PFSK-1 (cell line): ENCODE measurements around the gene COQ8B.

Experiments
- FOXP2 ChIP-seq: optimal IDR thresholded peaks from 2 replicates; pipeline ENCODE3; 2011; ENCODE audit warnings: borderline replicate concordance, control low read depth, inconsistent platforms; ENCODE audit not compliant: insufficient read depth; ENCODE audit errors: extremely low read length, extremely low read depth
- POLR2AphosphoS5 ChIP-seq: IDR thresholded peaks from 2 replicates; pipeline ENCODE4 v1.6.1; 2012; ENCODE audit warnings: low read depth, mild to moderate bottlenecking, control low read depth, low read length, moderate library complexity
- REST ChIP-seq, 2 experiments: IDR thresholded peaks; 2 replicates each; pipeline versions ENCODE4 v1.6.1 to v1.8.0; 2011 to 2012; ENCODE audit warnings: low read depth in 2 of 2, low read length in 2 of 2, control low read depth in 1 of 2, inconsistent platforms in 1 of 2, mild to moderate bottlenecking in 1 of 2, moderate library complexity in 1 of 2; ENCODE audit not compliant: insufficient read depth in 1 of 2
- SIN3A ChIP-seq: IDR thresholded peaks from 2 replicates; pipeline ENCODE4 v1.6.1; 2012; ENCODE audit warnings: mild to moderate bottlenecking, low read length, moderate library complexity, borderline replicate concordance; ENCODE audit not compliant: insufficient read depth
- TAF1 ChIP-seq: IDR thresholded peaks from 2 replicates; pipeline ENCODE4 v1.6.1; 2012; ENCODE audit warnings: low read length, control low read depth, borderline replicate concordance; ENCODE audit not compliant: insufficient read depth

COQ8B gene

DNA sequence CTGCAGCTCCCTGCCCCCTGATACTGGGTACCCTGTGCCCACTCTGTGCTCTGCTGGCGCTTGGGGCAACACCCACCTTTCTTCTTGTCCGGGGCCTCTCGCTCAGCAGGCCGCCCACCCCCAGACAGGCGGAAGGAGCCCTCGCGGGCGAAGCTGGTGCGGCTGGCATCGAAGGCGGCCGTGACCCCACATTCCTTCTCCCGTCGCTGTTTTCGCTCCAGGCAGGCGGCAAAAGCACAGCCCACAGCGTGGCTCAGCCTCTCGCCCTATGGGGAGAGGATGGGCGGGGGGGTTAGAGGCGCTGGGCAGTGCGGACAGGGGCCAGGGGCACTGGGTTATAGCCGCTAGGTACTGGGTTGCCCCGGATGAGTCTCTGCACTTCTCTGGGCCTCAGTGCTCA is 39.5 kb downstream of the COQ8B start:
- TF ChIP-seq TAF1 (no peak), REST (IDR thresholded peaks at IDR 0.05; ENCODE audit: insufficient read depth in 1 of 2, low read depth in 2 of 2, low read length in 2 of 2) (no peak), FOXP2 (no peak), POLR2AphosphoS5 (no peak), SIN3A (no peak)

DNA sequence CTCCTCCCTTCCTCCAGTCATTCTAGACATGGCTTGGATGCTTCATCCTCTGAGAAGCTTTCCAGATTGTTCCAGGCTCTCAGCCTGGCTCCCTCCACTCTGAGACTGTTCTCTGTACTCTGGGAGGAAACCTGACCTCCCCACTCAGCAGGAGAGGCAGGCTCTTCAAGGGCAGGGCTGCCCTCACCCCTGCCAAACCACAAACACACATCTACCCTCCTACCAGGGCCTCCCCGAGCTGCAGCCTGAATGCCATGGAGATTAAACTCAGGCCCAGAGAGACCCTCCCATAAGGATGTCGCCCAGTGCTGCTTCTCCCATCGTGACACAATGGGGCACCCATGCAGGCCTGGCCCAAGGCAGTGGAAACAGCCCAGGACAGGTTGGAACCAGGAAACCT is 42.4 kb downstream of the COQ8B start:
- TF ChIP-seq FOXP2 = no peak

- TF ChIP-seq TAF1 (no peak), SIN3A (no peak)
Measured at GRCh38 chr19:40673397-40673796, 43.3 kb downstream of the COQ8B start.

GRCh38 chr19:40672573-40673299 is 44.0 kb downstream of the COQ8B start:
- TF ChIP-seq POLR2AphosphoS5 (no peak), SIN3A (no peak), TAF1 (no peak), FOXP2 (no peak), REST (IDR thresholded peaks at IDR 0.05; ENCODE audit: insufficient read depth in 1 of 2, low read depth in 2 of 2, low read length in 2 of 2) (no peak)

GRCh38 chr19:40672038-40672437 is 44.6 kb downstream of the COQ8B start:
- no peak for TF ChIP-seq REST (IDR thresholded peaks at IDR 0.05; ENCODE audit: insufficient read depth in 1 of 2, low read depth in 2 of 2, low read length in 2 of 2)
- TF ChIP-seq TAF1 = no peak
- TF ChIP-seq SIN3A = no peak
- TF ChIP-seq POLR2AphosphoS5 = no peak
- no peak for TF ChIP-seq FOXP2

DNA sequence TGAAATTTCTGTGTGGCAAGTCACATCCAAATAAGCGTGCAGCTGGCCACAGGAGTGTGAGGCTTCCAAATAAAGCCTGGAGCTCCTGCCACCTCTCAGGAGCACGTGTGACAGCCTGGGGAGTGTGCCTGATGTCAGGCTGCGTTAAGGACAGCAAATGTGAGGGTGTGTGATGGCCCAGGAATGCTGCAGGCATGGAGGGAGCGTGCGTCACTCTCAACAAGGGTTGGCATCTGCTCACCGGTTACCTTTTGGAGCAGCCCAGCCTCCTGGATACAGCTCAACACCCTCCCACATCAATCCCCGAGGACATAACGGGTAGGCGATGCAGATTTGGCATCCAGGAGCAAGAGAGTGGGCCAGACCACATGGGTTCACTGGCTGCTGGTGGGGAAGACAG is 45.3 kb downstream of the COQ8B start:
- TF ChIP-seq SIN3A = no peak
- TF ChIP-seq POLR2AphosphoS5 = no peak
- TF ChIP-seq FOXP2 = no peak
- no peak for TF ChIP-seq REST (IDR thresholded peaks at IDR 0.05; ENCODE audit: insufficient read depth in 1 of 2, low read depth in 2 of 2, low read length in 2 of 2)
- no peak for TF ChIP-seq TAF1
